ENCODE results near the gene SLC26A1.

SLC26A1 gene

GRCh38 chr4:968221-968620 lies 25.0 kb downstream of the SLC26A1 start:
- Histone ChIP-seq H3K23ac (ENCODE audit: low read depth, low read length, poor library complexity) (peak overlapping the region; percentile 85), H4K91ac (ENCODE audit: low read depth, low read length, poor library complexity) (no peak overlapping the region), H3K14ac (ENCODE audit: low read length) (no peak overlapping the region), H3K36me3 (replicated peaks in 1 of 2; ENCODE audit: control insufficient read depth in 2 of 2, insufficient read depth in 2 of 2, low read length in 2 of 2) (peaks cover 2 to 10% of the 10 kb centered on the region in 2 donors), H3K9ac (ENCODE audit: low read depth, low read length, poor library complexity) (peak overlapping the region; percentile 60), H2AK5ac (ENCODE audit: low read depth, low read length) (peak overlapping the region; percentile 84), H2AFZ (ENCODE audit: low read length) (no peak overlapping the region), H3K4me1 (ENCODE audit: control insufficient read depth in 2 of 2, insufficient read depth in 1 of 2, low read depth in 1 of 2, low read length in 2 of 2) (peaks cover 2 to 10% of the 10 kb centered on the region in 2 donors), H3K4me2 (ENCODE audit: insufficient read depth, low read length, poor library complexity, severe bottlenecking) (no peak overlapping the region), H4K8ac (ENCODE audit: low read depth, low read length) (no peak overlapping the region), H2BK12ac (ENCODE audit: low read length) (no peak overlapping the region), H3K79me1 (ENCODE audit: low read depth, low read length) (peaks cover 3% of the 10 kb centered on the region), H3K27ac (replicated peaks; ENCODE audit: low read length) (no peak overlapping the region), H2BK15ac (ENCODE audit: low read length) (no peak overlapping the region), H3K4me3 (ENCODE audit: low read length in 2 of 2) (no peak overlapping the region), H3K4ac (ENCODE audit: low read length) (no peak overlapping the region), H2BK120ac (ENCODE audit: low read depth, low read length) (no peak overlapping the region), H3K18ac (ENCODE audit: low read length) (no peak overlapping the region), H2BK5ac (ENCODE audit: low read length) (no peak overlapping the region), H3K9me3 (replicated peaks in 1 of 2; ENCODE audit: control insufficient read depth in 2 of 2, insufficient read depth in 1 of 2, low read depth in 1 of 2, low read length in 2 of 2) (no peaks in the 10 kb centered on the region), H3K27me3 (ENCODE audit: control insufficient read depth in 3 of 3, insufficient read depth in 3 of 3, low read depth in 1 of 3, low read length in 3 of 3) (peaks cover 0 to 46% (median 14%) of the 10 kb centered on the region in 3 experiments)
- no CpG with 5 or more reads among the region's 24 CpGs for whole genome bisulfite sequencing, 2 donors (ENCODE audit: extremely low coverage in 2 of 2, insufficient read length in 2 of 2, insufficient replicate concordance in 1 of 2)
- DNase-seq (ENCODE audit: low spot score): no peak

GRCh38 chr4:967113-968104 lies 25.8 kb downstream of the SLC26A1 start:
- H2AFZ ChIP-seq (ENCODE audit: low read length): no peak overlapping the region
- peaks cover 3% of the 10 kb centered on the region for H3K79me1 ChIP-seq (ENCODE audit: low read depth, low read length)
- H3K36me3 ChIP-seq (replicated peaks in 1 of 2; ENCODE audit: control insufficient read depth in 2 of 2, insufficient read depth in 2 of 2, low read length in 2 of 2): peaks cover 2 to 14% of the 10 kb centered on the region in 2 donors
- peak overlapping the region; percentile 81 for H3K9ac ChIP-seq (ENCODE audit: low read depth, low read length, poor library complexity)
- no peak for DNase-seq (ENCODE audit: low spot score)
- peak overlapping the region; percentile 82 for H3K14ac ChIP-seq (ENCODE audit: low read length)
- H3K4ac ChIP-seq (ENCODE audit: low read length): no peak overlapping the region
- peak overlapping the region; percentile 49 for H2BK15ac ChIP-seq (ENCODE audit: low read length)
- H2BK12ac ChIP-seq (ENCODE audit: low read length): peak overlapping the region; percentile 41
- H2BK120ac ChIP-seq (ENCODE audit: low read depth, low read length): no peak overlapping the region
- H3K27ac ChIP-seq (replicated peaks; ENCODE audit: low read length): no peak overlapping the region
- peak overlapping the region; percentile 49 for H3K4me2 ChIP-seq (ENCODE audit: insufficient read depth, low read length, poor library complexity, severe bottlenecking)
- H4K91ac ChIP-seq (ENCODE audit: low read depth, low read length, poor library complexity): no peak overlapping the region
- H2AK5ac ChIP-seq (ENCODE audit: low read depth, low read length): peak overlapping the region; percentile 63
- H3K4me1 ChIP-seq (ENCODE audit: control insufficient read depth in 2 of 2, insufficient read depth in 1 of 2, low read depth in 1 of 2, low read length in 2 of 2): peaks cover 0 to 5% of the 10 kb centered on the region in 2 donors
- H3K27me3 ChIP-seq (ENCODE audit: control insufficient read depth in 3 of 3, insufficient read depth in 3 of 3, low read depth in 1 of 3, low read length in 3 of 3): peaks cover 0 to 39% (median 10%) of the 10 kb centered on the region in 3 experiments
- H3K4me3 ChIP-seq (ENCODE audit: low read length in 2 of 2): no peak overlapping the region
- H4K8ac ChIP-seq (ENCODE audit: low read depth, low read length): no peak overlapping the region
- no peaks in the 10 kb centered on the region for H3K9me3 ChIP-seq (replicated peaks in 1 of 2; ENCODE audit: control insufficient read depth in 2 of 2, insufficient read depth in 1 of 2, low read depth in 1 of 2, low read length in 2 of 2)
- H3K23ac ChIP-seq (ENCODE audit: low read depth, low read length, poor library complexity): peak overlapping the region; percentile 20
- H3K18ac ChIP-seq (ENCODE audit: low read length): peak overlapping the region; percentile 90
- WGBS, 2 donors (ENCODE audit: extremely low coverage in 2 of 2, insufficient read length in 2 of 2, insufficient replicate concordance in 1 of 2): no CpG with 5 or more reads among the region's 76 CpGs
- H2BK5ac ChIP-seq (ENCODE audit: low read length): peak overlapping the region; percentile 53

- Histone ChIP-seq H3K14ac (ENCODE audit: low read length) (peak overlapping the region; percentile 21), H4K8ac (ENCODE audit: low read depth, low read length) (no peak overlapping the region), H3K27me3 (ENCODE audit: control insufficient read depth in 3 of 3, insufficient read depth in 3 of 3, low read depth in 1 of 3, low read length in 3 of 3) (peaks cover 0 to 32% (median 10%) of the 10 kb centered on the region in 3 experiments), H3K9me3 (replicated peaks in 1 of 2; ENCODE audit: control insufficient read depth in 2 of 2, insufficient read depth in 1 of 2, low read depth in 1 of 2, low read length in 2 of 2) (no peaks in the 10 kb centered on the region), H3K4me2 (ENCODE audit: insufficient read depth, low read length, poor library complexity, severe bottlenecking) (no peak overlapping the region), H3K23ac (ENCODE audit: low read depth, low read length, poor library complexity) (peak overlapping the region; percentile 85), H3K4me1 (ENCODE audit: control insufficient read depth in 2 of 2, insufficient read depth in 1 of 2, low read depth in 1 of 2, low read length in 2 of 2) (no peaks in the 10 kb centered on the region), H3K9ac (ENCODE audit: low read depth, low read length, poor library complexity) (peak overlapping the region; percentile 60), H3K36me3 (replicated peaks in 1 of 2; ENCODE audit: control insufficient read depth in 2 of 2, insufficient read depth in 2 of 2, low read length in 2 of 2) (peaks cover 2 to 21% of the 10 kb centered on the region in 2 donors), H3K18ac (ENCODE audit: low read length) (no peak overlapping the region), H4K91ac (ENCODE audit: low read depth, low read length, poor library complexity) (no peak overlapping the region), H2BK5ac (ENCODE audit: low read length) (no peak overlapping the region), H2AK5ac (ENCODE audit: low read depth, low read length) (peak overlapping the region; percentile 37), H2BK120ac (ENCODE audit: low read depth, low read length) (no peak overlapping the region), H3K4me3 (ENCODE audit: low read length in 2 of 2) (no peak overlapping the region), H2BK15ac (ENCODE audit: low read length) (peak overlapping the region; percentile 49), H3K79me1 (ENCODE audit: low read depth, low read length) (peaks cover 3% of the 10 kb centered on the region), H2AFZ (ENCODE audit: low read length) (no peak overlapping the region), H3K27ac (replicated peaks; ENCODE audit: low read length) (no peak overlapping the region), H3K4ac (ENCODE audit: low read length) (no peak overlapping the region), H2BK12ac (ENCODE audit: low read length) (peak overlapping the region; percentile 10)
- WGBS, 2 donors (ENCODE audit: extremely low coverage in 2 of 2, insufficient read length in 2 of 2, insufficient replicate concordance in 1 of 2): no CpG with 5 or more reads among the region's 48 CpGs
- no peak for DNase-seq (ENCODE audit: low spot score)
Observed at GRCh38 chr4:966266-967112, 26.7 kb downstream of the SLC26A1 start.
